Activated naive CD4-positive, alpha-beta T cell treated with anti-CD3 and anti-CD28 coated beads for 36 hours (primary cell): Measurements from ENCODE around the gene HELZ2. TPM values are rescaled to one million over a fixed set of nuclear protein-coding genes. Genes with fewer than 3 reads are reported as not detected.
A peak's percentile ranks its signal among the peaks of the same experiment; 100 is the strongest.
"Not testable (repeated sequence)": the region's sequence is repeated elsewhere in the genome, so short reads cannot be mapped to it uniquely, and the experiment has no call there.

Experiments
- CTCF ChIA-PET: fragments of 350-600 bp; sonication (Branson Sonifier 250); formaldehyde crosslinking; loops from one replicate; lab custom pipeline; 2021; ENCODE audit warnings: antibody characterized with exemption; lab: Charles Lee
- DNase-seq: peaks from one replicate; pipeline ENCODE4 v3.0.0-alpha.2; 2020
- H3K27ac Mint-ChIP-seq: one replicate; pipeline ENCODE4 v1.8.0; 2021; ENCODE audit warnings: mild to moderate bottlenecking, mixed read lengths
- H3K27me3 Mint-ChIP-seq: one replicate; pipeline ENCODE4 v1.8.0; 2021; ENCODE audit warnings: low read depth, mixed read lengths
- H3K36me3 Mint-ChIP-seq: one replicate; pipeline ENCODE4 v1.8.0; 2021; ENCODE audit warnings: low read depth, mixed read lengths
- H3K4me1 Mint-ChIP-seq: one replicate; pipeline ENCODE4 v1.8.0; 2021; ENCODE audit warnings: low read depth, mixed read lengths
- H3K4me3 Mint-ChIP-seq: one replicate; pipeline ENCODE4 v1.8.0; 2021; ENCODE audit warnings: mild to moderate bottlenecking, moderate library complexity, mixed read lengths
- H3K9me3 Mint-ChIP-seq: one replicate; pipeline ENCODE4 v1.8.0; 2021; ENCODE audit warnings: mixed read lengths
- intact Hi-C: fragments of 100-400 bp; cut with micrococcal nuclease; formaldehyde crosslinking; loops from one replicate; pipeline ENCODE4 v1.15.1; 2023
- total RNA-seq, 2 experiments: library from RNA; stranded (reverse); gene quantifications; one replicate each; pipeline ENCODE4 v1.2.3, GENCODE V29; 2021

Gene HELZ2
- 10 to 100 TPM; 20.0 to 20.4 TPM for total RNA-seq

GRCh38 chr20:63574156-63574828 lies at the start of gene HELZ2:
Gene HELZ2, minus strand, starts transcription at chr20:63574239. Its CDS starts 1,854 bp downstream, at chr20:63572385.
- CTCF ChIA-PET: interaction anchor here (0.6 to 0.9 kb wide), 2 partner anchors 12 to 95 kb away, joined by 3 read pairs; no protein-coding TSS in a partner anchor
- Mint-ChIP-seq H3K4me1 (peaks cover 3% of the 10 kb centered on the region), H3K27me3 (no peaks in the 10 kb centered on the region), H3K27ac (no peak within 1 kb of the TSS), H3K4me3 (peak within 1 kb of the TSS; percentile 73), H3K9me3 (no peaks in the 10 kb centered on the region), H3K36me3 (no peaks in the 10 kb centered on the region)
- intact Hi-C loops: no loop called here
- DNase-seq: peak; percentile 73

GRCh38 chr20:63622732-63623131 lies 48.7 kb upstream of the HELZ2 start:
- Mint-ChIP-seq H3K36me3 (peaks cover 8% of the 10 kb centered on the region), H3K4me1 (peaks cover 26% of the 10 kb centered on the region), H3K27me3 (no peaks in the 10 kb centered on the region), H3K4me3 (no peak overlapping the region), H3K27ac (no peak overlapping the region), H3K9me3 (no peaks in the 10 kb centered on the region)
- DNase-seq: no peak
- intact Hi-C loops: loop anchor here (10.0 kb wide), 1 partner anchor 88 kb away; the partner anchor contains the start of gene PTK6
- CTCF ChIA-PET: no interaction called here

GRCh38 chr20:63622096-63622495 lies 48.1 kb upstream of the HELZ2 start:
- Mint-ChIP-seq H3K27me3 (no peaks in the 10 kb centered on the region), H3K4me1 (peaks cover 26% of the 10 kb centered on the region), H3K4me3 (no peak overlapping the region), H3K27ac (no peak overlapping the region), H3K9me3 (no peaks in the 10 kb centered on the region), H3K36me3 (peaks cover 10% of the 10 kb centered on the region)
- intact Hi-C loops: loop anchor here (10.0 kb wide), 1 partner anchor 87 kb away; the partner anchor contains the start of gene PTK6
- no peak for DNase-seq
- CTCF ChIA-PET: no interaction called here

- H3K4me1 Mint-ChIP-seq: peaks cover 26% of the 10 kb centered on the region
- intact Hi-C loops: loop anchor here (10.0 kb wide), 1 partner anchor 86 kb away; the partner anchor contains the start of gene PTK6
- no peak overlapping the region for H3K27ac Mint-ChIP-seq
- CTCF ChIA-PET: no interaction called here
- DNase-seq: no peak
- peaks cover 15% of the 10 kb centered on the region for H3K36me3 Mint-ChIP-seq
- no peak overlapping the region for H3K4me3 Mint-ChIP-seq
- H3K27me3 Mint-ChIP-seq: no peaks in the 10 kb centered on the region
- H3K9me3 Mint-ChIP-seq: no peaks in the 10 kb centered on the region
Observed at GRCh38 chr20:63620991-63621390, 47.0 kb upstream of the HELZ2 start.

- no peaks in the 10 kb centered on the region for H3K9me3 Mint-ChIP-seq
- CTCF ChIA-PET: no interaction called here
- intact Hi-C loops: no loop called here
Observed at GRCh38 chr20:63619505-63619904, 45.5 kb upstream of the HELZ2 start.

GRCh38 chr20:63619086-63619485 lies 45.0 kb upstream of the HELZ2 start:
- peaks cover 20% of the 10 kb centered on the region for H3K36me3 Mint-ChIP-seq
- DNase-seq: no peak
- no peak overlapping the region for H3K4me3 Mint-ChIP-seq
- no peaks in the 10 kb centered on the region for H3K9me3 Mint-ChIP-seq
- intact Hi-C loops: no loop called here
- peaks cover 12% of the 10 kb centered on the region for H3K4me1 Mint-ChIP-seq
- H3K27me3 Mint-ChIP-seq: no peaks in the 10 kb centered on the region
- CTCF ChIA-PET: no interaction called here
- H3K27ac Mint-ChIP-seq: no peak overlapping the region

More at GRCh38 chr20:63619505-63619904, 45.5 kb upstream of the HELZ2 start:
- no peak overlapping the region for H3K4me3 Mint-ChIP-seq
- no peak for DNase-seq
- H3K36me3 Mint-ChIP-seq: peaks cover 19% of the 10 kb centered on the region
- H3K27me3 Mint-ChIP-seq: no peaks in the 10 kb centered on the region
- H3K27ac Mint-ChIP-seq: no peak overlapping the region
- peaks cover 15% of the 10 kb centered on the region for H3K4me1 Mint-ChIP-seq

GRCh38 chr20:63618291-63618980 lies 44.4 kb upstream of the HELZ2 start:
- Mint-ChIP-seq H3K27ac (no peak overlapping the region), H3K4me3 (no peak overlapping the region), H3K27me3 (no peaks in the 10 kb centered on the region), H3K36me3 (peaks cover 22% of the 10 kb centered on the region), H3K9me3 (no peaks in the 10 kb centered on the region), H3K4me1 (peaks cover 12% of the 10 kb centered on the region)
- CTCF ChIA-PET: no interaction called here
- intact Hi-C loops: no loop called here
- DNase-seq: no peak

GRCh38 chr20:63617876-63618265 lies 43.8 kb upstream of the HELZ2 start:
- H3K4me3 Mint-ChIP-seq: no peak overlapping the region
- no peak overlapping the region for H3K27ac Mint-ChIP-seq
- intact Hi-C loops: no loop called here
- DNase-seq: no peak
- H3K27me3 Mint-ChIP-seq: no peaks in the 10 kb centered on the region
- peaks cover 26% of the 10 kb centered on the region for H3K36me3 Mint-ChIP-seq
- CTCF ChIA-PET: no interaction called here
- peaks cover 12% of the 10 kb centered on the region for H3K4me1 Mint-ChIP-seq
- no peaks in the 10 kb centered on the region for H3K9me3 Mint-ChIP-seq

GRCh38 chr20:63617092-63617875 lies 43.2 kb upstream of the HELZ2 start:
- no peak for DNase-seq
- CTCF ChIA-PET: interaction anchor here (1.0 kb wide), 1 partner anchor 55 kb away, joined by 3 read pairs; no protein-coding TSS in a partner anchor
- Mint-ChIP-seq H3K36me3 (peaks cover 27% of the 10 kb centered on the region), H3K27me3 (no peaks in the 10 kb centered on the region), H3K27ac (no peak overlapping the region), H3K9me3 (no peaks in the 10 kb centered on the region), H3K4me3 (no peak overlapping the region), H3K4me1 (peaks cover 6% of the 10 kb centered on the region)
- intact Hi-C loops: no loop called here

GRCh38 chr20:63613863-63614594 lies 40.0 kb upstream of the HELZ2 start:
- H3K27me3 Mint-ChIP-seq, H3K4me3 Mint-ChIP-seq, DNase-seq, H3K9me3 Mint-ChIP-seq, H3K4me1 Mint-ChIP-seq, intact Hi-C loops, H3K27ac Mint-ChIP-seq: not testable (repeated sequence)
- peaks cover 27% of the 10 kb centered on the region for H3K36me3 Mint-ChIP-seq
- CTCF ChIA-PET: interaction anchor here (0.7 kb wide), 1 partner anchor 90 kb away, joined by 3 read pairs; no protein-coding TSS in a partner anchor

GRCh38 chr20:63612276-63612931 lies 38.4 kb upstream of the HELZ2 start:
- no peak overlapping the region for H3K27ac Mint-ChIP-seq
- CTCF ChIA-PET: interaction anchor here (0.7 kb wide), 1 partner anchor 239 kb away, joined by 3 read pairs; no protein-coding TSS in a partner anchor
- DNase-seq: no peak
- H3K4me3 Mint-ChIP-seq: no peak overlapping the region
- intact Hi-C loops: no loop called here
- H3K36me3 Mint-ChIP-seq: peaks cover 24% of the 10 kb centered on the region
- no peaks in the 10 kb centered on the region for H3K27me3 Mint-ChIP-seq
- no peaks in the 10 kb centered on the region for H3K9me3 Mint-ChIP-seq
- no peaks in the 10 kb centered on the region for H3K4me1 Mint-ChIP-seq
